HG03457 (cell line): ENCODE data around the gene WDR82.

Experiments
- ATAC-seq: cut with Tn5 transposase; IDR thresholded peaks from one replicate; pipeline ENCODE4 v1.9.1; 2021; ENCODE audit warnings: moderate number of reproducible peaks; ENCODE audit not compliant: unreplicated experiment

Gene WDR82

GRCh38 chr3:52210550-52211046, 67.9 kb downstream of the WDR82 start:
- no peak for ATAC-seq

DNA sequence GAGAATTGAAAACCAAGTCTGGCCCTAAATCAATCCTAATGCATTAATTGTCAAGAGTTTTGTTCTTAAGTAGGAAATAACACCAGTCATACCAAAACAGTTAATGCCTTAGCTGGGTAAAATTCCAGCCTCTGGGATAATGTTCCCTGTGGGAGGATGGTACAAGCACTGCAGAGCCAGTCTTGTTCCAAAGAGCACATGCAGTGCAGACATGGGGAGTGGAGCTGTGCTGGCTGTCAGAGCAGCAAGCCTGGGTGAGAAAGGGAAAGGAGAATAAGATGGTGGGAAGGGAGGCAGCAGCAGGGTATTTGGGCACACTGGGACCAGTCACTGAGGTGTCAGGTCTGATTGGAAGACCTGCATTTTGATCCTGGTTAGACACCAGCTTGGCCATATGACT, 68.4 kb downstream of the WDR82 start:
- no peak for ATAC-seq

DNA sequence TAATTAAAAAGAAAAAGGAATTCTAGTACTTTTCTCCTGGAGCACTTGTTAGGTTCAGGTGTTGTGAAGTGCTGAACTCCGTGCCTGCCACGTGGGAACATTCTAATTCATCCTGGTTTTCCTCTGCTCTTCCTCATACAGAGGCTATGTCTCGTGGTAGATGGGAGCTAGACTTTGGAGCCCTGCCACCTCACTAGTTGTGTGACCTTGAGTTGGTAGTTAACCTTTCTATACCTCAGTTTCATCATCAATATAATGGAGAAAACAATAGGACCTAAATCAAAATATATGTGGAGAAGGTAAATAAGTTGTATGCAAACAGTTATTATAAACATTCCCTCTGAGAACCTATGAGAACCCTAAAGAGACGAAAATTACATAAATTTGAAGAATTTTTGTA, 69.9 kb downstream of the WDR82 start:
- ATAC-seq: no peak

DNA sequence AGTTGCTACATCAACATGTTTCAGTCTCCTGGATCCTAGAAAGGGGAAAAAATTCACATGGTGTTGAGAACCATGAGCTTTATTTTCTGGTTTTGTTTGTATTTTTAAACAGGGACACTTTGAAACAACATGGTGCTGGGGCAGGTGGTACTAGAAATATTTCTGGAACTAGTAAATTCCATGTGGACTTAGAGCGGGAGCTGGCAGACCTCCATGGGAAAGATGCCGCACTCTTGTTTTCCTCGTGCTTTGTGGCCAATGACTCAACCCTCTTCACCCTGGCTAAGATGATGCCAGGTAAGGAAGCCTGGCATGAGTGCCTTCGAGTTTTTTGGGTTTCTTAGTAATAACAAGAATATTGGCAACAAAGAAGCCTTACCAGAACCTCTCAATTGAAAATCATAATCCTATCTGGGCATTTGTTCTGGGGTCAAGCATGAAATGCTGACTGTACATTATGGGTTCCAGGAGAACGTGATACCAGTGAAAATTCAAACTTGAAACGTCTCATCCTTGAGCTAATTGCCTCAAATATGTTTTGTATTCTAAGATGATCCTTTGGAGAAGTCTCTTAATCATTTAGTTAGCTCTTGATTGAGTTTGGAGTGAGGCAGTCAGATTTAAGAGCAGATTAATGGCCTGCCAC, 72.6 kb downstream of the WDR82 start:
- no peak for ATAC-seq
